ENCODE measurements around the gene COASY. TPM values are rescaled to one million over a fixed set of nuclear protein-coding genes. Genes with fewer than 3 reads are reported as not detected.

The COASY gene
- total RNA-seq, 1 experiment from 2014 or later: 138 TPM

GRCh38 chr17:42563143-42563509, 1.2 kb downstream of the COASY start:
- Mint-ChIP-seq H3K27ac (ENCODE audit: unreplicated experiment) (peak overlapping the region; percentile 93), H3K4me1 (ENCODE audit: low read depth, unreplicated experiment) (peaks cover 21% of the 10 kb centered on the region), H3K4me3 (ENCODE audit: unreplicated experiment) (peak overlapping the region; percentile 77), H3K27me3 (ENCODE audit: insufficient read depth, unreplicated experiment) (no peaks in the 10 kb centered on the region), H3K9me3 (ENCODE audit: unreplicated experiment) (no peaks in the 10 kb centered on the region), H3K36me3 (ENCODE audit: insufficient read depth, unreplicated experiment) (peaks cover 72% of the 10 kb centered on the region)
- Histone ChIP-seq H3K9me3 (no peaks in the 10 kb centered on the region), H3K4me3 (ENCODE audit: low read depth, low read length) (peak overlapping the region; percentile 78), H3K4me1 (peaks cover 13% of the 10 kb centered on the region), H3K36me3 (ENCODE audit: control insufficient read depth, insufficient read depth, low read length) (peaks cover 4% of the 10 kb centered on the region; the same call in 1 of the 2 replicates), H3K27me3 (replicated peaks; ENCODE audit: control insufficient read depth, insufficient read depth, low read length) (no peaks in the 10 kb centered on the region)
- CTCF ChIA-PET: no interaction called here
- POLR2A ChIA-PET: interaction anchor here (0.6 kb wide), 1 partner anchor 27 kb away, joined by 3 read pairs; the partner anchor contains the start of gene NAGLU
- intact Hi-C loops (cut with micrococcal nuclease; ENCODE audit: unreplicated experiment): no loop called here
- no peak for DNase-seq
- no peak for TF ChIP-seq CTCF (IDR thresholded peaks at IDR 0.05; ENCODE audit: insufficient read depth in 1 of 2, low read depth in 1 of 2, low read length in 1 of 2, severe bottlenecking in 1 of 2, unreplicated experiment in 1 of 2)
- no TSS peak for BruUV-seq (replicated peaks)

- H3K4me1 ChIP-seq: peaks cover 13% of the 10 kb centered on the region
- no TSS peak for BruUV-seq (replicated peaks)
- no peak overlapping the region for H3K4me3 ChIP-seq (ENCODE audit: low read depth, low read length)
- H3K27me3 Mint-ChIP-seq (ENCODE audit: insufficient read depth, unreplicated experiment): no peaks in the 10 kb centered on the region
- H3K9me3 Mint-ChIP-seq (ENCODE audit: unreplicated experiment): no peaks in the 10 kb centered on the region
- intact Hi-C loops (cut with micrococcal nuclease; ENCODE audit: unreplicated experiment): no loop called here
- peaks cover 21% of the 10 kb centered on the region for H3K4me1 Mint-ChIP-seq (ENCODE audit: low read depth, unreplicated experiment)
- no peaks in the 10 kb centered on the region for H3K9me3 ChIP-seq
- ChIA-PET CTCF (no interaction called here), POLR2A (interaction anchor here (0.6 kb wide), 1 partner anchor 28 kb away, joined by 3 read pairs; the partner anchor contains the start of gene NAGLU)
- H3K27me3 ChIP-seq (replicated peaks; ENCODE audit: control insufficient read depth, insufficient read depth, low read length): no peaks in the 10 kb centered on the region
- H3K36me3 Mint-ChIP-seq (ENCODE audit: insufficient read depth, unreplicated experiment): peaks cover 74% of the 10 kb centered on the region
- H3K27ac Mint-ChIP-seq (ENCODE audit: unreplicated experiment): peak overlapping the region; percentile 93
- no peak for DNase-seq
- H3K36me3 ChIP-seq (ENCODE audit: control insufficient read depth, insufficient read depth, low read length): peaks cover 6% of the 10 kb centered on the region
- H3K4me3 Mint-ChIP-seq (ENCODE audit: unreplicated experiment): peak overlapping the region; percentile 69
- no peak for TF ChIP-seq CTCF (IDR thresholded peaks at IDR 0.05; ENCODE audit: insufficient read depth in 1 of 2, low read depth in 1 of 2, low read length in 1 of 2, severe bottlenecking in 1 of 2, unreplicated experiment in 1 of 2)
These were observed 1.6 kb downstream of the COASY start for GRCh38 chr17:42563543-42563942.

- intact Hi-C loops (cut with micrococcal nuclease; ENCODE audit: unreplicated experiment): no loop called here
- TF ChIP-seq CTCF (IDR thresholded peaks at IDR 0.05; ENCODE audit: insufficient read depth in 1 of 2, low read depth in 1 of 2, low read length in 1 of 2, severe bottlenecking in 1 of 2, unreplicated experiment in 1 of 2): no peak
- DNase-seq: no peak
- no peaks in the 10 kb centered on the region for H3K9me3 Mint-ChIP-seq (ENCODE audit: unreplicated experiment)
- no peaks in the 10 kb centered on the region for H3K9me3 ChIP-seq
- peaks cover 7% of the 10 kb centered on the region for H3K36me3 ChIP-seq (ENCODE audit: control insufficient read depth, insufficient read depth, low read length)
- peaks cover 21% of the 10 kb centered on the region for H3K4me1 Mint-ChIP-seq (ENCODE audit: low read depth, unreplicated experiment)
- peak overlapping the region; percentile 69 for H3K4me3 Mint-ChIP-seq (ENCODE audit: unreplicated experiment)
- CTCF ChIA-PET: no interaction called here
- peak overlapping the region; percentile 93 for H3K27ac Mint-ChIP-seq (ENCODE audit: unreplicated experiment)
- POLR2A ChIA-PET: no interaction called here
- H3K27me3 Mint-ChIP-seq (ENCODE audit: insufficient read depth, unreplicated experiment): no peaks in the 10 kb centered on the region
- H3K27me3 ChIP-seq (replicated peaks; ENCODE audit: control insufficient read depth, insufficient read depth, low read length): no peaks in the 10 kb centered on the region
- peaks cover 13% of the 10 kb centered on the region for H3K4me1 ChIP-seq
- peaks cover 78% of the 10 kb centered on the region for H3K36me3 Mint-ChIP-seq (ENCODE audit: insufficient read depth, unreplicated experiment)
- BruUV-seq (replicated peaks): no TSS peak
- H3K4me3 ChIP-seq (ENCODE audit: low read depth, low read length): no peak overlapping the region
These were observed 2.0 kb downstream of the COASY start for GRCh38 chr17:42563950-42564349.

All from Caco-2 (cell line).